GM21723 (cell line): ENCODE data around the gene ARHGAP32.
"Not testable (repeated sequence)": the region's sequence is repeated elsewhere in the genome, so short reads cannot be mapped to it uniquely, and the experiment has no call there.

Experiments
- ATAC-seq: cut with Tn5 transposase; IDR thresholded peaks from one replicate; pipeline ENCODE4 v1.9.1; 2021; ENCODE audit warnings: mild to moderate bottlenecking, moderate library complexity; ENCODE audit not compliant: unreplicated experiment

The ARHGAP32 gene

GRCh38 chr11:128937480-128937879 lies 254.6 kb downstream of the ARHGAP32 start:
- ATAC-seq, result no peak

- no peak for ATAC-seq
Measured at GRCh38 chr11:128936606-128937251, 255.4 kb downstream of the ARHGAP32 start.

GRCh38 chr11:128934926-128935325 lies 257.2 kb downstream of the ARHGAP32 start:
- no peak for ATAC-seq

GRCh38 chr11:128934351-128934750 lies 257.8 kb downstream of the ARHGAP32 start:
- ATAC-seq, result no peak

DNA sequence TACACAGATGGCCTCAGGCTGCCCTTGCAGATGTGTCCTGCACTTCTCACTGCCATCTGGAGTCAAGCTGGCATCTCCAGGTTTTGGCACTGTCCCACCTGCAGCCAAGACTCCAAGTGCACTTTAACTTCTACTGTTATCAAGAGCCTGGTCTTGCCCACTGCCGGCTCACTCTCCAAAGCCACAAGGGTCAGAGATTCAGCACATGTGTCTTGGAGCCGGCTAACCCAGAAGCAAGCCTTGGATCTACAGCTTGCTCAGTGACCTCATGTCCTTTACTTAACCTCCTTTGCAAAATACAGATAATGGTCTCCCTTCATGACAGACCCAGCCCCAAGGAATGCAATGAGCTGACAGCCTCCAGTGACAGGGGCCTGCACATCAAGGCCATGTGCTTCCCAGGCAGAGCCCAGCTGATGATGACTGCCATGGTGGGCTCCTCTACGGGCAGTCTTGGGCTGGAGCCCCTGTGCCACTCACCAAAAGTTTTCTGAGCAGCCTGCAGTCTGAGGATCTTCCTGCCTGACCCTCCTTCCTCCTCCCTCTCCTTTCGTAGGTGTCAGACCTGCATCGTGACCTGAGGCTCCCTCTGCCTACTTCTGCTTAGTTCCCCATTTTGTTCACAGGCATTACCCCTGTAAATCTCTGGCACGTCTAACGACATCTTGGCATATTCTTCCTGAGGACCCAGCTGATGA lies 258.5 kb downstream of the ARHGAP32 start:
- no peak for ATAC-seq

GRCh38 chr11:128931668-128932067 lies 260.5 kb downstream of the ARHGAP32 start:
- ATAC-seq, result no peak

GRCh38 chr11:128931066-128931465 lies 261.1 kb downstream of the ARHGAP32 start:
- ATAC-seq, result no peak

- ATAC-seq, result no peak
Measured at GRCh38 chr11:128929991-128930390, 262.1 kb downstream of the ARHGAP32 start.

- ATAC-seq, result no peak
Measured at GRCh38 chr11:128929468-128929867, 262.7 kb downstream of the ARHGAP32 start.

- peak; percentile 97 for ATAC-seq
Measured at GRCh38 chr11:128928400-128928799, 263.7 kb downstream of the ARHGAP32 start.

DNA sequence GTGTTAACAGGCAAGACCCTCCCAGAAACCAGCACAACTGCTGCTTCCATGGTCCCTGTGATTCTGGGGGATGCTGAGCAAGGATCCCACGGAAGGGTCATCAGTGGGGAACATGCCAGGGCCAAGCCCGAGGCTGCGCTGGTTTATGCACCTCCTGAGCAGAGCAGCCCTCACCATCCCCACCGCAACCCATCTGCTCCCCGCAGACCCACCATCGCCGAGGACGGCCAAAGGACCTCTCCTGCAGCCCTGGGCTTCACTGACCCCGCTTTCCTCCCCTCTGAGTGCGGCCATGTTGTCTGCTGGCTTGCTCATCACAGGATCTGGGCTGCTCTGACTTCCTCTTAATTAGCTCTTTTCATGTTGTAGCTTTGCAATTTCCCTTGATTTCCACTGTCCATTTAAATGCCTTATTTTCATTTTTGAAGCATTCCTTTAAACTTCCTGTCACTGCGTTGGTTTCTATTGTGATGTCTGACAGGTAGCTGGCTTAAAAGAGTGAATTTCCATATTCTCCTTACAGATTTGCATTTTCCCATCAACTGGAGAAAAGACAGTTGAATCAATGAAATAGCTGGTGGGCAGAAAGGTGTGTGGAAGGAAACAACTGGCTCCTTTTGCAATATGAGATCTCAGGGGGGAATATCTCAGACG lies 264.3 kb downstream of the ARHGAP32 start:
- ATAC-seq, result no peak

DNA sequence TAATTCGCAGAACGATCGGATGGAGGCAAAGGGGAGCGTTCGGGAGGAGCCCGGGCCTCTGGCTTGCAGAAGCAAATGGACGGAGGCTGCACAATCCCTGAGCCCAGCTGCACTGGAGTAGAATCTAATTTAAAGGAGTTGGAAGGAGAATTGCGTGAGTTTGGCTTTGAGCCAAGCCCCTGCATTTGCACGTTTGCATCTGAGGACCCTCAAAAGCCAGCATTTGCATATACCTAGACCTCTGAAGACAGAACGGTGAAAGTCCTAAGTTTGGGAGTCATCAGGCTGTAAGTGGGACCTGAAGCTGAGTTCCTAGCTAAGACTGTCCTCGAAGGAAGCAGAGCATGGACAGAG lies 265.0 kb downstream of the ARHGAP32 start:
- no peak for ATAC-seq

- ATAC-seq, result no peak
Measured at GRCh38 chr11:128926437-128927107, 265.6 kb downstream of the ARHGAP32 start.

DNA sequence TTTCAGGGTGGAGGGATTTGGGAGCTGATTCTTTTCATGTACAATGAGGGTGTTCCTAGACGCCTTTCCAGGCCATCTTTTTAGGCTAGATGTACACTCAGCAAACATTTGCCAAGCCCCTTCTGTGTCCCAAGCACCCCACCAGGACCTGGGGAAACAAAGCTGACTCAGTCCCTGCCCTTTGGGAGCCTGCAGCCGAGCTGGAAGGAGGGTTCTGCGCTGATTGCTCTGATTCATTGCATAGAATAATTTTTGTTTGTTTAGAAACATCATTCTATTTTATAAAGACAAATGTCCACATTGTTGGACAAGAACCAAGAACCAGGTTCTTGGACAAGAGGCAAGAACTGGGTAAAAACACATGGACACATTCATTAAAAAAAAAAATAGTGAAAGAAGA lies 266.1 kb downstream of the ARHGAP32 start:
- ATAC-seq, result no peak

DNA sequence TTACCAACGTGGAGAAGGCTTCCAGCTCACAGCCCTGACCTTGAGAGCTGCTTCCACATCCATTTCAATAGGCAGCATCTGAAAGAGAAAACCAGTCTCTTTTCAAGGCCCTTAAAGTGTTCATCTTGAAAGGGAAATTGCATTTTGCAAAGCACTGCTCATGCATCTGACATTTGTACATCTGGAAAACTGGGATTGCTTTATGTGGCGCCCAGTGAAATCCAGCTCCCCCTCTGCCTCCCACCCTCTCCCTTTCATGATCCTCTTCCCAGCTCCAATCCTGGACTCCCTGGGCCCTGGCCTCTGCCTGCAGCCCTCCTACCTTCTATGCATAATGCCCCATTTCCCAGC lies 266.9 kb downstream of the ARHGAP32 start:
- ATAC-seq, result no peak

GRCh38 chr11:128924510-128925249 lies 267.4 kb downstream of the ARHGAP32 start:
- no peak for ATAC-seq

DNA sequence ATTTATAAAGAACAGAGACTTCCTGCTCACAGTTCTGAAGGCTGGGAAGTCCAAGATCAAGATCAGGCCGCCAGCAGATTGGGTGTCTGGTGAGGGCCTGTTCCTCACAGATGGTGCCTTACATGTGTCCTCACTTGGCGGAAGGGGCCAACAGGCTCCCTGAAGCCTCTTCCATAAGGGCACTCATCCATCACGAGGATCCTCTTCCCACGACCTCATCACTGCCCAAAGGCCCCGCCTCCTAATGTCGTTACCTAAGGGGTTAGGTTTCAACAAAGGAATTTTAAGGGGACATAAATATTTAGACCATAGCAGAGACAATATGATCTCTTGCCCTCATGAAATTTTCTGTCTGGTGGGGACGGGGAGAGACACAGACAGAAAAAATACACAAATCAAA lies 268.0 kb downstream of the ARHGAP32 start:
- no peak for ATAC-seq

DNA sequence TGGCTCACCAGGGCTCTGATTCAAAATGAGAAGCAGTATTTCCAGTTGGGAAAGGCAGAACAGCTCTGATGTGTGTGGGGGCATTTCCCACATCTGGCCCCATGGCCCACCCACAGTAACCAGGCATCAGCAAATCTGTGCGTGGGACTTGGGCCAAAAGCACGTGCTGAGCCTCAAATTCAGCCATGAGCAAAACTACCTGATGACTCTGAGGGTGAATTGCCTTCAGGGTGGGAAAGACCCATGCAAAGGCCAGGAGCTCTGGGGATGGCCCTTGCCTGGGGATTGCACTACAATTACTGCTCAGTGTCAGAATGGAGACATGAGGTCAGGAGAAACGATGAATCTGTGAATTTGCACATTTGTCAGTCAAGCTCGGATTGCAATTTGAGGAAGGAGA lies 270.3 kb downstream of the ARHGAP32 start:
- no peak for ATAC-seq

GRCh38 chr11:128920666-128921065 lies 271.5 kb downstream of the ARHGAP32 start:
- ATAC-seq, result no peak

DNA sequence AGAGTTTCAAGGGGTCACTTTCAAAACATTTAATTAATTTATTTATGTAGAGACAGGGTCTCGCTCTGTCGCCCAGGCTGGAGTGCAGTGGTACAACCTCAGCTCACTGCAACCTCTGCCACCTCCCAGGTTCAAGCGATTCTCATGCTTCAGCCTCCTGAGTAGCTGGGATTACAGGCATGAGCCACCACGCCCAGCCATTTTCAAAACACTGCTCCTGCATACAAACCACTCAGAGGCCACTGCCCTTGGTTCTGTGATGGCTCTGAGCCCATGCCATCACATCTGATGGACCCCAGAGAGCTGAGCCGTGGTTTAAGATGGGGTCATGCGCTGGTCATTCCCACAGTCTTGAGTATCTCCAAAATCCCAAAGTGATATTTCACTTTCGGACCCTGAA lies 272.5 kb downstream of the ARHGAP32 start:
- not testable (repeated sequence) for ATAC-seq

DNA sequence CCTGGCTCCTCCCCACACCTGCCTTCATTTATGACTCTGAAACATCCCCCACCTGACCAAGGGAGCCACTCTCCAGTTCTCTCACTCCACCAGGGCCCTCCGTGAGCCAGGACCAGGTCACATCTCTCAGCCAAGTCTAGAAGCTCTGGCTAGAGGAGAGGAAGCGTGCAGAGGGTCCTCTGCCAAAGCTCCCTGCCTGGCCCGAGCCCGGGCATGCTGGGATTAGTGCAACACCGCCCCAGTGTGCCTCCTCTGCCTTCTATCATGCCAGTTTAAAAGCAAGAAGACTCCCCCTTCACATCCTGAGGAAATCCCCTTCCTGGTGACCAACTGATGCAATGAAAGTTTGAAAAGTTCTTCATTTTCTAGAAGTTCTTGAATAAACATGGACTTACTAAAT lies 272.9 kb downstream of the ARHGAP32 start:
- ATAC-seq, result no peak
